Neural cell (in vitro differentiated cells): ENCODE results near the gene EFHD1. TPM values are rescaled to one million over a fixed set of nuclear protein-coding genes. Genes with fewer than 3 reads are reported as not detected.

ENCODE experiments used
- H2AFZ ChIP-seq: fragments of 200-600, 300-800 bp; sonication (generic), shearing (Covaris generic); 2 replicates; pipeline ENCODE4 v1.6.0; 2014; ENCODE audit warnings: low read depth, mild to moderate bottlenecking, antibody characterized with exemption, low read length, moderate library complexity
- H3F3A ChIP-seq: fragments of 200-600 bp; shearing (Covaris generic); 2 replicates; pipeline ENCODE4 v1.6.1; 2016; ENCODE audit warnings: mild to moderate bottlenecking, moderate library complexity, mixed read lengths, antibody characterized with exemption, low read length; ENCODE audit not compliant: insufficient read depth, poor library complexity, severe bottlenecking
- H3K27ac ChIP-seq: fragments of 200-600, 300-800 bp; sonication (generic), shearing (Covaris generic); 2 replicates; pipeline ENCODE4 v1.5.1; 2014; ENCODE audit warnings: mild to moderate bottlenecking, low read length, moderate library complexity
- H3K27me3 ChIP-seq: fragments of 300-800, 200-600 bp; sonication (generic), shearing (Covaris generic); 2 replicates; pipeline ENCODE4 v1.6.0; 2014; ENCODE audit warnings: mild to moderate bottlenecking, low read depth, low read length, moderate library complexity; ENCODE audit not compliant: insufficient read depth
- H3K36me3 ChIP-seq: fragments of 300-800, 200-600 bp; sonication (generic), shearing (Covaris generic); 2 replicates; pipeline ENCODE4 v1.5.1; 2014; ENCODE audit warnings: mild to moderate bottlenecking, antibody characterized with exemption, low read length, moderate library complexity; ENCODE audit not compliant: insufficient read depth
- H3K4me2 ChIP-seq: fragments of 300-800, 200-600 bp; sonication (generic), shearing (Covaris generic); 2 replicates; pipeline ENCODE4 v1.6.0; 2014; ENCODE audit warnings: mild to moderate bottlenecking, low read length
- H3K4me3 ChIP-seq: fragments of 300-800, 200-600 bp; sonication (generic), shearing (Covaris generic); 2 replicates; pipeline ENCODE4 v1.5.1; 2014; ENCODE audit warnings: mild to moderate bottlenecking, low read length, moderate library complexity
- H3K79me2 ChIP-seq: fragments of 200-600 bp; shearing (Covaris generic); replicated peaks from 2 replicates; pipeline ENCODE4 v1.6.0; 2014; ENCODE audit warnings: mild to moderate bottlenecking, low read length, moderate library complexity; ENCODE audit not compliant: insufficient read depth
- H3K9ac ChIP-seq: fragments of 300-800, 200-600 bp; sonication (generic), shearing (Covaris generic); 2 replicates; pipeline ENCODE4 v1.6.1; 2016; ENCODE audit warnings: mild to moderate bottlenecking, low read length, mixed read lengths
- H3K9me2 ChIP-seq: fragments of 200-600 bp; shearing (Covaris generic); 2 replicates; pipeline ENCODE4 v1.6.1; 2016; ENCODE audit warnings: mild to moderate bottlenecking, low read length, mixed read lengths; ENCODE audit not compliant: insufficient read depth
- H3K9me3 ChIP-seq: fragments of 200-600, 300-800 bp; sonication (generic), shearing (Covaris generic); 2 replicates; pipeline ENCODE4 v1.6.1; 2016; ENCODE audit warnings: mild to moderate bottlenecking, mixed run types, low read length, moderate library complexity, mixed read lengths
- H4K20me1 ChIP-seq: fragments of 200-600 bp; shearing (Covaris generic); 2 replicates; pipeline ENCODE4 v1.6.1; 2016; ENCODE audit warnings: mild to moderate bottlenecking, mixed run types; ENCODE audit not compliant: insufficient read depth
- CTCF ChIP-seq: fragments of 450-650 bp; IDR thresholded peaks from 2 replicates; pipeline ENCODE4 v1.5.1; 2014; ENCODE audit warnings: antibody characterized with exemption, mild to moderate bottlenecking, moderate library complexity; ENCODE audit not compliant: poor library complexity, severe bottlenecking
- EP300 ChIP-seq: fragments of 450-650 bp; conservative IDR thresholded peaks from 2 replicates; pipeline ENCODE4 v1.6.1; 2014; ENCODE audit warnings: antibody characterized with exemption, mild to moderate bottlenecking, moderate library complexity; ENCODE audit not compliant: poor library complexity, severe bottlenecking
- EZH2 ChIP-seq: fragments of 200-600, 300-800 bp; shearing (Covaris generic), sonication (generic); IDR thresholded peaks from 2 replicates; pipeline ENCODE4 v1.6.1; 2014; ENCODE audit warnings: antibody characterized with exemption, low read length, borderline replicate concordance, mild to moderate bottlenecking; ENCODE audit not compliant: insufficient read depth, poor library complexity, severe bottlenecking
- MXI1 ChIP-seq: fragments of 450-650 bp; conservative IDR thresholded peaks from 2 replicates; pipeline ENCODE4 v1.6.1; 2014; ENCODE audit warnings: antibody characterized with exemption, mild to moderate bottlenecking; ENCODE audit not compliant: poor library complexity, severe bottlenecking
- POLR2AphosphoS5 ChIP-seq: IDR thresholded peaks from 2 replicates; pipeline ENCODE4 v1.6.1; 2012
- RAD21 ChIP-seq: fragments of 450-650 bp; conservative IDR thresholded peaks from 2 replicates; pipeline ENCODE4 v1.6.1; 2014; ENCODE audit warnings: antibody characterized with exemption, mild to moderate bottlenecking, moderate library complexity
- SMC3 ChIP-seq: fragments of 450-650 bp; conservative IDR thresholded peaks from 2 replicates; pipeline ENCODE4 v1.6.1; 2014; ENCODE audit warnings: antibody characterized with exemption, mild to moderate bottlenecking, moderate library complexity; ENCODE audit not compliant: poor library complexity
- TAF1 ChIP-seq: IDR thresholded peaks from 2 replicates; pipeline ENCODE4 v1.6.1; 2012; ENCODE audit warnings: low read depth
- polyA plus RNA-seq: library from polyadenylated mRNA; depleted of rRNA; stranded (reverse); fragments of >200 nt; gene quantifications from 2 replicates; pipeline ENCODE4 v1.2.3, GENCODE V29; 2014
- TF ChIP-seq, protein P1 (sequence below): IDR thresholded peaks from 2 replicates; pipeline ENCODE4 v1.6.1; 2012; ENCODE audit warnings: borderline replicate concordance

The EFHD1 gene
- polyA plus RNA-seq, 1 donor from 2014 or later, result not detected

DNA sequence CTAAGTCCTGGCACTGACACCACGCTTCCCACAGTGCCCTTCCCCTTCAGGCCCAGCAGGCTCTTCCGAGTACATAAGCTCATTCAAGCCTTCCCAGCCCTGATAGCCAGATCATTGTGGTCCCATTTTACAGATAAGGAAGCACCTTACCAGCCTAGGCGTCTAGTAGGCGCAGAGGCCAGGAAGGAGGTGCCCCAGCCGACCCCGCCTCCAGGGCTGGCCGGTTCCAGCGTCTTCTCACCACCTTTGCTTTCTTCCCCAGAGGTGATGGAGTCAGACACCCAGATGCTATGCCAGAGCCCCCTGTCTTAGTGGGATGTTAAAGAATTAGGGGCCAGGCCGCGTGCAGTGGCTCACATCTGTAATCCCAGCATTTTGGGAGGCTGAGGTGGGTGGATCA, 28.9 kb upstream of the EFHD1 start:
- no peaks in the 10 kb centered on the region for H3K9me3 ChIP-seq
- H2AFZ ChIP-seq, result no peak overlapping the region
- TF ChIP-seq SMC3 (no peak), MXI1 (no peak), RAD21 (no peak), CTCF (no peak), POLR2AphosphoS5 (no peak), TAF1 (no peak), EZH2 (no peak), EP300 (no peak)
- TF ChIP-seq, protein P1, sequence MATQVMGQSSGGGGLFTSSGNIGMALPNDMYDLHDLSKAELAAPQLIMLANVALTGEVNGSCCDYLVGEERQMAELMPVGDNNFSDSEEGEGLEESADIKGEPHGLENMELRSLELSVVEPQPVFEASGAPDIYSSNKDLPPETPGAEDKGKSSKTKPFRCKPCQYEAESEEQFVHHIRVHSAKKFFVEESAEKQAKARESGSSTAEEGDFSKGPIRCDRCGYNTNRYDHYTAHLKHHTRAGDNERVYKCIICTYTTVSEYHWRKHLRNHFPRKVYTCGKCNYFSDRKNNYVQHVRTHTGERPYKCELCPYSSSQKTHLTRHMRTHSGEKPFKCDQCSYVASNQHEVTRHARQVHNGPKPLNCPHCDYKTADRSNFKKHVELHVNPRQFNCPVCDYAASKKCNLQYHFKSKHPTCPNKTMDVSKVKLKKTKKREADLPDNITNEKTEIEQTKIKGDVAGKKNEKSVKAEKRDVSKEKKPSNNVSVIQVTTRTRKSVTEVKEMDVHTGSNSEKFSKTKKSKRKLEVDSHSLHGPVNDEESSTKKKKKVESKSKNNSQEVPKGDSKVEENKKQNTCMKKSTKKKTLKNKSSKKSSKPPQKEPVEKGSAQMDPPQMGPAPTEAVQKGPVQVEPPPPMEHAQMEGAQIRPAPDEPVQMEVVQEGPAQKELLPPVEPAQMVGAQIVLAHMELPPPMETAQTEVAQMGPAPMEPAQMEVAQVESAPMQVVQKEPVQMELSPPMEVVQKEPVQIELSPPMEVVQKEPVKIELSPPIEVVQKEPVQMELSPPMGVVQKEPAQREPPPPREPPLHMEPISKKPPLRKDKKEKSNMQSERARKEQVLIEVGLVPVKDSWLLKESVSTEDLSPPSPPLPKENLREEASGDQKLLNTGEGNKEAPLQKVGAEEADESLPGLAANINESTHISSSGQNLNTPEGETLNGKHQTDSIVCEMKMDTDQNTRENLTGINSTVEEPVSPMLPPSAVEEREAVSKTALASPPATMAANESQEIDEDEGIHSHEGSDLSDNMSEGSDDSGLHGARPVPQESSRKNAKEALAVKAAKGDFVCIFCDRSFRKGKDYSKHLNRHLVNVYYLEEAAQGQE, result no peak

GRCh38 chr2:232607011-232607410, 26.4 kb upstream of the EFHD1 start:
- Histone ChIP-seq H2AFZ (no peak overlapping the region), H3K27ac (no peak overlapping the region), H3K4me2 (no peak overlapping the region), H3K9me3 (no peaks in the 10 kb centered on the region), H3K79me2 (no peaks in the 10 kb centered on the region), H3K36me3 (no peaks in the 10 kb centered on the region), H3K9me2 (no peaks in the 10 kb centered on the region), H3K4me3 (no peak overlapping the region), H4K20me1 (no peaks in the 10 kb centered on the region), H3F3A (no peaks in the 10 kb centered on the region), H3K9ac (no peak overlapping the region), H3K27me3 (no peaks in the 10 kb centered on the region)
- TF ChIP-seq EZH2, result no peak
- no peak for TF ChIP-seq POLR2AphosphoS5
- TF ChIP-seq SMC3, result no peak
- no peak for TF ChIP-seq RAD21
- no peak for TF ChIP-seq CTCF
- no peak for TF ChIP-seq TAF1
- TF ChIP-seq, protein P1, result no peak
- TF ChIP-seq EP300, result no peak
- TF ChIP-seq MXI1, result no peak

More for the DNA sequence above, 28.9 kb upstream of the EFHD1 start:
- H3K9me2 ChIP-seq, result no peaks in the 10 kb centered on the region
- no peak overlapping the region for H3K4me3 ChIP-seq
- H3K4me2 ChIP-seq, result no peak overlapping the region
- H4K20me1 ChIP-seq, result no peaks in the 10 kb centered on the region
- no peaks in the 10 kb centered on the region for H3K27me3 ChIP-seq
- H3F3A ChIP-seq, result no peaks in the 10 kb centered on the region
- no peak overlapping the region for H3K27ac ChIP-seq
- no peaks in the 10 kb centered on the region for H3K36me3 ChIP-seq
- no peaks in the 10 kb centered on the region for H3K79me2 ChIP-seq
- H3K9ac ChIP-seq, result no peak overlapping the region
